Effector CD8-positive, alpha-beta T cell (primary cell): ENCODE results near the gene TMEM123.
"Not testable (repeated sequence)": the region's sequence is repeated elsewhere in the genome, so short reads cannot be mapped to it uniquely, and the experiment has no call there.

Source experiments
- DNase-seq: peaks from one replicate; lab custom pipeline; 2025; lab: John Stamatoyannopoulos, UW

The TMEM123 gene

DNA sequence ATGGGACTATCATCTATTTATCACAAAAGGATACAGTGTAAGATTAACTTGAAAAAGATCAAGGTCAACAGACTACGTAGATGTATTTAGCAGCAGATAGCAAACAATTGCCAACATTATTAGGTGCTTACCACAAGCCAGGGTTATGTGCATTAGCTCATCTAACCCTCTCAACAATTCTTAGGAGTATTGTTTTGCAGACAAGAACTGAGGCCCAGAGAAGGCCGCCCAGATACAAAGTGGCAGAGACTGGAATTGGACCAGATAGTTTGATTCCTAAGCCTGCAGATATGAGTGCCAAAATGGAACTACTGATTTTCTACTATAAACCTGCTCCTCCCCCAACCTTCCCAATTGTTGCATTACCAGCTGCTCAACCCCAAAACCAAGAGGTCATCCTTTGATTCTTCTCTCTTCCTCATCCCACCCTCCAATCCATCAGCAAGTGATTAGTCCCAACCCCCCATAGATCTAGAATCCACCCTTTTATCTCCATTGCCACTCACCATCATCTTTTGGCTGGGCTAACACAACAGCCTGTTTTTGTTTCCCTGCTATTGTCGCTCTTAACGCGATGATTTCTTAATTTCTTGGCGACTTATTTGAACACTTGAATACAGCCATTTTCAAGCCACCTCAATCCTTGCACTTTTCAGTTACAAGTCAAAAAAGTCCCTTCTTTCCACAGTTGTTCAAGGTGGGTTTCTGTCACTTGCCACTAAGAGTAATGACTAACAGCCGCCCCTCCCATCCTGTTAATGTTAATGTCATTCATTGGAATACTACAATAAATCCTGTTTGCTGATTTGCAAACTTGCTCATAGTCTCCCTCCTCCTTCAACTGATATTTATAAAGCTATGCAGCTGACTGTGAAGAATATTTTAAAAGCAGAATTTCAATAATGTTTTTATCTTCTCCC is 2.7 kb downstream of the TMEM123 start:
- no peak for DNase-seq

DNA sequence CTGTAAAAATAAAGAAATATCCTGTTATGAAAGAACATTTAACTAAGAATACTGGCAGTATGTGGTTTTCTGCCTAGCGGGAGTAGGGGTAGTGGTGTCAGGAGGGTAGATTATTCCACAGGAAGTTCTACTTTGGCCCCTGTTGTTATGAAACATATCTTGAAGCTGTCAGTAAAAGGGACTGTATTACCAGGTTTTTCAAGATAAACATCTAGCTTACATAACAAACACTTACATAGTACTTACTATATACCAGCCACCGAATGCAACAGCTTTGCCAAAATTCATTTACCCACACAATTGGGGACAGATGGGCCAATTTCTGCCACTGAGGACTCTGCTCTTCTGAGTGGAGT is 3.7 kb downstream of the TMEM123 start:
- DNase-seq, result no peak

DNA sequence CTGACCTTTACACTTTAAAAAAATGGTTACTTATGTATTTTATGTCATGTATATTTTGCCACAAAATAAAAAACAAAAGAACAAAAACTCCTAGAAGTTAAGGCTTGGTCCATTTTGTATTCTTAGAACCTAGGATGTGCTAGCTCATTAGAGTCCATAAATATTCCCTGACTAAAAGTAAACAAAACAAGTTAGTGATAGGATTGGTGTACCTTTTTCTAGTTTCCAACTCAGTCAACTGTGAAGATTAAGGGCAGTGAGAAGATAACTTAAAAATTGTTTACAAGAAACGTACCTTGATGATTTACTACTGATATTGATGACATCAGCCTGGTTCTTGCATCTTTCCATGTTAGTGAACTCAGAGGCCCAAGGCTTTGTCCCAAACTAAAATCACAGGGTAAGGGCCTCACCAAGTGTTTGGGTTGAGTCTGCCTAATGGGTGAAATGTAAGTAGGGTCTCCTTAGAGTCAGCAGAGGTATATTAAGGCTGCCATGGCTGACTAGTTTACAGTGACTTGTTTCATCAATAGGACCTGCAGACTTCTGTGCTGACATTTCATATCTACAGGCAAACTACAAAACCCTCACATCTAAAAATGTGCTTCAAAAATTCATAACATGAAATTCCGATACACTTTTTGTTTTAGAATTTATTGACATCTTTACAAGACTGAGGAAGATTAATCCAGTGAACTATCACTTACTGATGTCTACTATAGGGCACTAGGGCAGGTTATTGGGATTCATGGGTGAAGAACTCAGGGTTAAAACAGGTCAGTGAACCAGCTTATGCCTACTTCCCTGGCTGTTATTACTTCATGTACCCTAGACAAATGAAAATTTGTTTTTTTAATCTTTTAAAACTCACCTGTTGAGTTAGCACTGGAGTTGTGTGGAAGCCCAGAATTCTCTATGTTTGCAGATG is 4.4 kb downstream of the TMEM123 start:
- DNase-seq, result no peak

DNA sequence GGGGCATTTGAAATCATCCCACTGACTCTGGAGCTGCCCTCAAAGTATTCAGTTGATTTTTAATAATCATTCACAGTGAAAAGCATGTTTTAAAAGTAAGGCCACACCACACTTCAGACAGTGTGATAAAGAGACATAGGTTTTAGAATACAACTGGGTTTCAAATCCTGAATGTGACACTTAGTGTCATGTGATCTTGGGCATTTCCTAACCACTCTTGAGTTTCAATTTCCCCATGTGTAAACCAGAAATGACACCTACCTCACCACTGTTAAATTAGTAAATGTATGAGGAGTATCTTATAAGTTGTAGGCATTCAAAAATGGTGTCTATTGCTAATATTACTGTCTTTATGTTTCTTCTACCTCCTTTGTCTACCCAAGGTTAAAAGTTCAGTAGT is 5.4 kb downstream of the TMEM123 start:
- no peak for DNase-seq

DNA sequence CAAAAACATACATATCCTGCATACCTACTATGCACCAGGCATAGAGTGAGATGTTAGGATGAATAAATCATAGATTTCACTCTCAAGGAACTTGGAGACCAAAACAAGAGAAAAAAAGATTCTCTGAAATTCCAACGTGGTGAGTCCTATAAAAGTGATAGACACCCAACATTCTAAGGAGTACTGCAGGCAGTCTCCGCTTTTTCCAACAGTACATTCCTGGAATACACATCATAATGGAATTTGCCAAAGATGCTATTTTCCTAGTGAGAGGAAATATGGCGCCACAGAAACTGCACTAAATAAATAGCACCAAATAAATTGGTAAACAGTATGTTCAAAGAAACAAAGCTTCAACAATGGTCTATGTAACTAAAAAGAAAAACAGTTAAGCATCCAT is 6.0 kb downstream of the TMEM123 start:
- DNase-seq, result no peak

GRCh38 chr11:102444693-102445092 is 7.9 kb downstream of the TMEM123 start:
- not testable (repeated sequence) for DNase-seq

- not testable (repeated sequence) for DNase-seq
These were observed 8.4 kb downstream of the TMEM123 start for GRCh38 chr11:102444142-102444541.

GRCh38 chr11:102439063-102439363 is 13.6 kb downstream of the TMEM123 start:
- DNase-seq, result not testable (repeated sequence)

DNA sequence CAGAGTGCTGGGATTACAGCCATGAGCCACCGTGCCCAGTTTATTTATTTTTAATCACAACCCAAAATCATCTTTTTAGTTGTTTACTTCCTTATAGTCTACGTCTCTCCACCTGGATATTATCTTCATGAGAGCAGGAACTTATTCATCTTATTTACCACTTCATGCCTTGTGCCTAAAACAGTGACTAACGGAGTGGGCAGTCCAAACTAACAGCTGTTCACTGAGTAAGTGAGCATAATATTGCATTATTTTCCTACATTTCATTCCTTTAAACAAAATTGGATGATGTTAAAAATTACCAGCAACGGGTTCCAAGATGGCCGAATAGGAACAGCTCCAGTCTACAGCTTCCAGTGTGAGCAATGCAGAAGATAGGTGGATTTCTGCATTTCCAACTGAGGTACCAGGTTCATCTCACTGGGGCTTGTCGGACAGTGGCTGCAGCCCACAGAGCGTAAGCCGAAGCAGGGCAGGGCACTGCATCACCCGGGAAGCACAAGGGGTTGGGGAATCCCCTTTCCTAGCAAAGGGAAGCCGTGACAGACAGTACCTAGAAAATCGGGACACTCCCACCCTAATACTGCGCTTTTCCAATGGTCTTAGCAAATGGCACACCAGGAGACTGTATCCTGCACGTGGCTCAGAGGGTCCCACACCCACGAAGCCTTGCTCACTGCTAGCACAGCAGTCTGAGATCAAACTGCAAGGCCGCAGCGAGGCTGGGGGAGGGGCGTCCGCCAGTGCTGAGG is 14.1 kb downstream of the TMEM123 start:
- DNase-seq, result no peak

DNA sequence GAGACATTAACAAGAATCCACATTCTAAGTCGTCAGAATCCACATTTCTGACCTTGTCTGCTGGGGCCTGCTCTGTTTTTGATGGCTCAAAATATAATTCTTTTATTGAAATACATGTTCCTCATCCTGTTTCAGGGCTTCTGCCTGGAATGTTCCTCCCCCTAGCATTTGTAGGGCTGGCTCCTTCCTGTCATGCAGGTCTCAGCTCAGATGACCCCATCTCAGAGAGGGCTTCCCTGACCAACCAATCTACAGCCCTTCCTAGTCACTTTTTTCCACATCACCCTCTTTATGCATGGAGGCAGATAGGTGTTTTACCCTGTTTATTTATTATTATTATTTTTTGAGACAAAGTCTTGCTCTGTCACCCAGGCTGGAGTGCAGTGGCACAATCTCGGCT is 14.8 kb downstream of the TMEM123 start:
- no peak for DNase-seq

DNA sequence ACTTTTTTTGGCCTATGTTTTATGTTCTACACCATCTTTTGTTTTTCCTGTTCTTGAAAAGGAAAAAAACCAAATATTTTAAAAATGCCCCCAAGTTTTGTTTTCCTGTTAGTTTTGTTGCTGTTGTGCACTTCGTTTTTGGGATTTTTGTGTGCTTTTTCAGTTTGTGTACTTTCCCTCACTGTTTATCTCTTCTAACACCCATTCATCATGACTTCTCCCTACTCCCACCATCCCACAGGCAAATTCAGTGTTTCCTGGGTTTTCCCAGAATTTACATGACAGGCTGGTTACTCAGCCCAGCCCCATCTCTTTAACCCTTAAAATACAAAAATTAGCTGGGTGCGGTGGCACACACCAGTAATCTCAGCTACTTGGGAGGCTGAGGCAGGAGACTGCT is 15.6 kb downstream of the TMEM123 start:
- no peak for DNase-seq

DNA sequence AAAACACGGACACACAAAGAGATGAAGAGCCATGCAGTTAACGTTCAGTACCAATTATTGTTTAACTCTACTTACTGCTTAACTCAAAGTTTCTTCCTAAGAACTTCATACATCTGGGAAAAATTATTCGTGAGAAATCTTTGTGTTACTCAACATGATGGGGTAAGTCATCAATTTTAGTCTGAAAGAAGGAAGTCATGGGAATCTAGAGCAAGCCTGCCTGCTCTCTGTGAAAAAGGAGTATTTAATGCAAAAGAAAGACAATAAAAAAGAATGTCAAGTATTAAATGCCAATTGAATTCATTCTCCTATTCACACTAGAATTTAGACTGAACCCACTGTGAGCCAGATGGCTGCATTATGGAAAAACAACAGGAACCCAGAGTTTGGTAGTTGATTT is 16.0 kb downstream of the TMEM123 start:
- no peak for DNase-seq

GRCh38 chr11:102435688-102436087 is 16.9 kb downstream of the TMEM123 start:
- no peak for DNase-seq

DNA sequence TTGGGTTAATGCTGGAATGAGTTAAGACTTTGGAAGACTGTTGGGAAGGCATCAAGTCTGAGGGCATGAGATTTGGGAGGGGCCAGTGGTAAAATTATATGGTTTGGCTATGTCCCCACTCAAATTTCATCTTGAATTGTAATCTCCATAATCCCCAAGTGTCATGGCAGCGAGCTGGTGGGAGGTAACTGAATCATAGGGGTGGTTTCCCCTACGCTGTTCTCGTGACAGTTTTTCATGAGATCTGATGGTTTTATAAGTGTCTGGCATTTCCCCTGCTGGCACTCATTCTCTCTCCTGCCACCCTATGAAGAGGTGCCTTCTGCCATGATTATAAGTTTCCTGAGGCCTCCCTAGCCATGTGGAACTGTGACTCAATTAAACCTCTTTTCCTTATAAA is 19.0 kb downstream of the TMEM123 start:
- DNase-seq, result not testable (repeated sequence)

- DNase-seq, result not testable (repeated sequence)
These were observed 20.0 kb downstream of the TMEM123 start for GRCh38 chr11:102432560-102432959.

- no peak for DNase-seq
These were observed 21.2 kb downstream of the TMEM123 start for GRCh38 chr11:102431404-102431803.

DNA sequence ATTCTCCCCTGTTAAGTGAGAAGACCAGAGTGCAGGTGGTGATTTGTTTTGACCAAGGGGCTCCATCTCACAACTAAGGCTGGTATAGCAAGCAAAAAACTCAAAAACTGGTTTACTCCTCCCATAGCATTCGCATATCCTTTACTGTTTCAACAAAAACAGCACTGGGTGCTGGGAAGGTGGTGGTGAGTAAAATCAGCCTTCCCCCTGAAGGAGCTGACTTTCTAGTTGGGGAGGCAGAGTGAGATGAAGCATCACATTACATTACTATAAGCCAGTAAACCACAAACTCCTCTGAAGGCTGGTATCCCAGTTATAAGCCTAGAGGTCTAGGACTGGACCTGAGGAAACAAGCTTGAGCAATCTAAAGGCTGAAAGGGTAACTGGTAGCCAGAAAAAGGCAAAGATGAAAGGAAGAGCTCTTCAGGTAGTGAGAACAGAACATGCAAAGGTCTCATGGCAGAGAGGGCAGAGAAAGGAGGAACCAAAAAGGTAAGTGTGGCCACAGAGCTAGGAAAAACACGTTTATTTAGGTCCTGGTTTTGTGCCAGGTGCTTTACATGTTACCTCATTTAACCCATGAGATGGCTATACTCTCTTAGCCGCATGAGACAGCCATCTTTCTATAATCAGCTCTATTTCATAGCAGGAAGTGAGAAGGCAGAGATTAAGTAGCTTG is 22.3 kb downstream of the TMEM123 start:
- no peak for DNase-seq

DNA sequence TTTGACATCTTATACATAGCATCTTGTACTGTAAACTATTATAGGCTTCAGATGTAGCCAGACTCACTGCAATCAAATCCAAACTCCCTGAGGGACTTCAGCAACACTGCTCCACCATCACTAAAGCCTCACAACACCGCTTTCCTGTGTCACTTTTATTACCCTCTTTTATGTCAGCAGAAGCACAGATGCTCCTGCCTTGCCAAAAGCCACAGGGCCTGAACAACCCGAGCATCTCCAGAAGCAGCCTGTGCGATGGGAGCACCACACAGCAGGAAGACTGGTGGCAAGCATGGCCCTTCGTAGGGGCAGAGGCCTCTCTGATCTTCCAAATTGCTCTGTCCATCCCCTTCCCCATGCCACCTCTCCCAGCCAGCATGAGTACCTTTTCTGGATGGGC is 22.9 kb downstream of the TMEM123 start:
- DNase-seq, result no peak

- no peak for DNase-seq
These were observed 23.3 kb downstream of the TMEM123 start for GRCh38 chr11:102429226-102429625.

DNA sequence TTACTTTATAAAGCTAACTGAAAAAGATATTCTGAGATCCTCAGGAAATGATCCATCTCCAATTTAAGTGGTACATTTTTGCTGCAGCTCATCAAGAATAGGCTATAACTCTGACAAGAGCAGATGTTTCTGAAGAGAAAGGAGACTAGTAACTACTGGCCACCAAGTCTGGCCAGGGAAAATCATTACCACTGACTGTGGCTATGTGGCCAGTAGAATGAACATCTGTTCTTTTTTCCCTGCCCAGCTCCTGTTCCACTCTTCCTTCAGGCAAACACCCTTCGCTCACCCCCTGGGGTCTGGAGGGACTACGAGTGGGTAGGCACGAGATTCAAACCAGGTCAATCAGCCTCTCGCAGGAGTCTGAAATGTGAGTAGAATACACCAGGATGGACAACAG is 23.9 kb downstream of the TMEM123 start:
- DNase-seq, result no peak

- DNase-seq, result no peak
These were observed 25.5 kb downstream of the TMEM123 start for GRCh38 chr11:102427068-102427467.

DNA sequence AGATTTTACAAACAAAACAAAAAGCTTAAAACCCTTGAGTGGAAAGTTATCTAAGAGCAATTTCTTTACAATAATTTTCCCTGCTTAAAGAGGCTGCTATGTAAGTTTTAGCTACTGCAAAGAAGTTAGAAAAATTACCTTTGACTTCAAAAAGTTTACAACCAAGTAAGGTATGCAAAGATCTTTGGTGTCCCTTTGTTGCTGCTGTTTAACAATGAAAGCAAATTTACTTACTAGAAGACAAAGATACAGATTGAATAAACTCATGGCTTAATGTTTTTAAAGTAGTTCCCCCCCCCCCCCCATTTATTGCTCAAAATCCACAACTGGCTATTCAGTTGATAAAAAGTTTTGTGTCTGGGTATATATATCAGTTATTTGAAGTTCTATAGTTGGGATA is 26.0 kb downstream of the TMEM123 start:
- no peak for DNase-seq
